Stomach (tissue), 4 donors: Measurements from ENCODE around the gene CRISPLD2.
"Not testable (repeated sequence)": the region's sequence is repeated elsewhere in the genome, so short reads cannot be mapped to it uniquely, and the experiment has no call there.

Experiments used
- CTCF ChIP-seq, 7 experiments: fragments of 450-650 bp in 4 of 7; fragments of 200-600 bp in 3 of 7; sonication (generic) in 3 of 7; IDR thresholded peaks; one replicate each; pipeline ENCODE4 v1.5.1; 2016 to 2019; ENCODE audit warnings: antibody characterized with exemption in 7 of 7, control low read depth in 2 of 7, mild to moderate bottlenecking in 1 of 7
- POLR2A ChIP-seq, 4 donors: fragments of 450-650 bp; IDR thresholded peaks; one replicate each; pipeline ENCODE4 v1.6.1; 2016; ENCODE audit warnings: antibody characterized with exemption in 4 of 4, control low read depth in 2 of 4, mild to moderate bottlenecking in 1 of 4, moderate library complexity in 1 of 4
- POLR2AphosphoS5 ChIP-seq, 3 donors: sonication (generic); formaldehyde crosslinking; IDR thresholded peaks; one replicate each; pipeline ENCODE4 v1.6.1; 2016; ENCODE audit warnings: antibody characterized with exemption in 3 of 3

GRCh38 chr16:84856203-84856581 lies 36.4 kb downstream of the CRISPLD2 start:
- not testable (repeated sequence) for TF ChIP-seq CTCF, POLR2AphosphoS5, POLR2A (IDR thresholded peaks at IDR 0.05)
